Ovary (tissue), 9 donors: ENCODE data around the gene KRTAP9-6. TPM values are rescaled to one million over a fixed set of nuclear protein-coding genes. Genes with fewer than 3 reads are reported as not detected.
"Not testable (repeated sequence)": the region's sequence is repeated elsewhere in the genome, so short reads cannot be mapped to it uniquely, and the experiment has no call there.

ENCODE experiments used
- DNase-seq, 5 donors: peaks; one replicate each; pipeline ENCODE4 v3.0.0-alpha.2; 2019 to 2020
- H3K27ac ChIP-seq, 2 donors: fragments of 200-600 bp; one replicate each; pipeline versions ENCODE4 v1.5.1 to v1.8.0; 2019 to 2022
- H3K27me3 ChIP-seq: fragments of 200-600 bp; one replicate; pipeline ENCODE4 v1.8.0; 2022
- H3K36me3 ChIP-seq: fragments of 200-600 bp; sonication (generic); one replicate; pipeline ENCODE4 v1.5.1; 2019
- H3K4me1 ChIP-seq: one replicate; pipeline ENCODE4 v1.8.1; 2013; ENCODE audit warnings: mild to moderate bottlenecking, moderate library complexity; ENCODE audit not compliant: insufficient read depth
- H3K4me3 ChIP-seq: fragments of 200-600 bp; sonication (generic); one replicate; pipeline ENCODE4 v1.5.1; 2017
- H3K9me3 ChIP-seq, 2 donors: fragments of 200-600 bp in 1 of 2; sonication (generic) in 1 of 2; one replicate each; pipeline versions ENCODE4 v1.5.1 to v1.8.1; 2013 to 2019; ENCODE audit warnings: mild to moderate bottlenecking in 1 of 2, moderate library complexity in 1 of 2
- EP300 ChIP-seq: sonication (generic); formaldehyde crosslinking; IDR thresholded peaks from one replicate; pipeline ENCODE4 v1.6.1; 2017; ENCODE audit warnings: antibody characterized with exemption
- POLR2A ChIP-seq: fragments of 450-650 bp; IDR thresholded peaks from one replicate; pipeline ENCODE4 v1.6.1; 2017; ENCODE audit warnings: antibody characterized with exemption, mild to moderate bottlenecking, moderate library complexity
- WGBS, 3 donors: extraction: QIAGEN DNeasy Blood & Tissue Kit in 1 of 3; methylation state at CpG; one replicate each; pipeline versions ENCODE4 v1.1.5 to v1.1.7; 2013 to 2017; 5-methylcytosine and 5-hydroxymethylcytosine counted together
- intact Hi-C, 4 donors: fragments of 100-400 bp; cut with DNase I; formaldehyde crosslinking; loops; one replicate each; pipeline versions ENCODE4 v1.11.0 to v1.15.1; 2022 to 2023
- polyA plus RNA-seq, 2 donors: library from polyadenylated mRNA; stranded (reverse); fragments of 200-250 nt in 1 of 2; fragments of 350-450 nt in 1 of 2; fragmentation: Illumina TruSeq in 1 of 2; extraction: RNeasy Lipid Tissue Mini Kit (QIAGEN cat#74804) in 1 of 2; gene quantifications; one replicate each; pipeline ENCODE4 v1.2.3, GENCODE V29; 2013 to 2014
- total RNA-seq, 7 donors: library from RNA; depleted of rRNA in 2 of 7; stranded (reverse); fragments of >200 nt in 2 of 7; fragmentation: NEBNext Ultra II Directional in 3 of 7; extraction: Animal tissue kit (Norgen Biotek cat#: 25700) in 3 of 7; gene quantifications; one replicate each; pipeline versions ENCODE4 v1.1.0 to v1.2.4, GENCODE V29; 2016 to 2023
- TF ChIP-seq, protein P1 (sequence below), 3 donors: fragments of 450-650 bp in 2 of 3; fragments of 200-600 bp in 1 of 3; IDR thresholded peaks; one replicate each; pipeline versions ENCODE4 v1.5.1 to v1.8.0; 2016 to 2022; ENCODE audit warnings: antibody characterized with exemption in 3 of 3, mild to moderate bottlenecking in 1 of 3
- donor health status: DM: no; HTN: no; CAD: no; lungs with moderate emphysema.
- donor health status: DM: no; HTN: no; CAD: no.
- donor health status: Bipolar disorder and iron deficiency.
- donor health status: DM: yes; HTN: yes; CAD: no.
- donor health status: DM: no; HTN: no; CAD: no.
- donor health status: DM: yes; HTN: yes; CAD: no.

The KRTAP9-6 gene
- total and polyA plus RNA-seq, 9 donors: not detected

- no peak overlapping the region for H3K27ac ChIP-seq
- no peak for DNase-seq
- no peak for TF ChIP-seq EP300
- TF ChIP-seq, protein P1, sequence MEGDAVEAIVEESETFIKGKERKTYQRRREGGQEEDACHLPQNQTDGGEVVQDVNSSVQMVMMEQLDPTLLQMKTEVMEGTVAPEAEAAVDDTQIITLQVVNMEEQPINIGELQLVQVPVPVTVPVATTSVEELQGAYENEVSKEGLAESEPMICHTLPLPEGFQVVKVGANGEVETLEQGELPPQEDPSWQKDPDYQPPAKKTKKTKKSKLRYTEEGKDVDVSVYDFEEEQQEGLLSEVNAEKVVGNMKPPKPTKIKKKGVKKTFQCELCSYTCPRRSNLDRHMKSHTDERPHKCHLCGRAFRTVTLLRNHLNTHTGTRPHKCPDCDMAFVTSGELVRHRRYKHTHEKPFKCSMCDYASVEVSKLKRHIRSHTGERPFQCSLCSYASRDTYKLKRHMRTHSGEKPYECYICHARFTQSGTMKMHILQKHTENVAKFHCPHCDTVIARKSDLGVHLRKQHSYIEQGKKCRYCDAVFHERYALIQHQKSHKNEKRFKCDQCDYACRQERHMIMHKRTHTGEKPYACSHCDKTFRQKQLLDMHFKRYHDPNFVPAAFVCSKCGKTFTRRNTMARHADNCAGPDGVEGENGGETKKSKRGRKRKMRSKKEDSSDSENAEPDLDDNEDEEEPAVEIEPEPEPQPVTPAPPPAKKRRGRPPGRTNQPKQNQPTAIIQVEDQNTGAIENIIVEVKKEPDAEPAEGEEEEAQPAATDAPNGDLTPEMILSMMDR (IDR thresholded peaks at IDR 0.05): no peak
- no peak for TF ChIP-seq POLR2A
- H3K4me1 ChIP-seq: no peaks in the 10 kb centered on the region
- no peaks in the 10 kb centered on the region for H3K27me3 ChIP-seq
- intact Hi-C loops: no loop called here
- H3K36me3 ChIP-seq: no peaks in the 10 kb centered on the region
- no peaks in the 10 kb centered on the region for H3K9me3 ChIP-seq
- H3K4me3 ChIP-seq: no peak overlapping the region
- WGBS, 3 donors: 75 to 88% (median 75%) methylated on average over 2 of the region's 2 CpGs
Observed at GRCh38 chr17:41263212-41263611, 2.0 kb upstream of the KRTAP9-6 start.

GRCh38 chr17:41264599-41264998 is 579 bp upstream of the KRTAP9-6 start:
- Histone ChIP-seq H3K4me3 (no peak overlapping the region), H3K36me3 (no peaks in the 10 kb centered on the region), H3K27ac (no peak overlapping the region), H3K9me3 (no peaks in the 10 kb centered on the region), H3K4me1 (no peaks in the 10 kb centered on the region), H3K27me3 (no peaks in the 10 kb centered on the region)
- intact Hi-C loops: no loop called here
- no peak for DNase-seq
- TF ChIP-seq EP300: no peak
- TF ChIP-seq POLR2A: no peak
- TF ChIP-seq, protein P1 (IDR thresholded peaks at IDR 0.05): no peak
- WGBS, 3 donors: 74 to 81% (median 76%) methylated on average over 3 of the region's 3 CpGs

DNA sequence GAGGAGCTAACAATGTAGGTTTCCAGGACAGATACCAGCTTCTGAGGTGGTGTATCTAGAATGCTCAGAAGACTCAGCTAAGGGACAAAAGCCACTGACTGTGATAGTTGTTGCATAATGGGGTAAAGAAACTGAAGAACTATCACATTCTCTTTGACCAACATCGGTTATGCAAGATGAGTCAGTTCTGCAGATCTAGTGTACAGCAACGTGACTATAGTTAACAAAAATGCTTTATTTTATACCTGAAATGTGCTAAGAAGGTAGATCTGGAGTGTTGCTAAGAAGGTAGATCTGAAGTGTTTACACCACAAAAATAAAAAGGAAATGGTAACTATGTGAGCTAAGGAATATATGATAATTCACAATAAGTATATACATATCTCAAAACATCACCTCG is 2.5 kb downstream of the KRTAP9-6 start:
- no peaks in the 10 kb centered on the region for H3K4me1 ChIP-seq
- no peaks in the 10 kb centered on the region for H3K27me3 ChIP-seq
- no peak for DNase-seq
- WGBS, 3 donors: 83 to 90% (median 88%) methylated on average over 3 of the region's 3 CpGs
- H3K4me3 ChIP-seq: no peak overlapping the region
- no peaks in the 10 kb centered on the region for H3K36me3 ChIP-seq
- no peak overlapping the region for H3K27ac ChIP-seq
- no peaks in the 10 kb centered on the region for H3K9me3 ChIP-seq
- intact Hi-C loops: no loop called here
- TF ChIP-seq POLR2A (no peak), EP300 (no peak)
- TF ChIP-seq, protein P1 (IDR thresholded peaks at IDR 0.05): no peak

DNA sequence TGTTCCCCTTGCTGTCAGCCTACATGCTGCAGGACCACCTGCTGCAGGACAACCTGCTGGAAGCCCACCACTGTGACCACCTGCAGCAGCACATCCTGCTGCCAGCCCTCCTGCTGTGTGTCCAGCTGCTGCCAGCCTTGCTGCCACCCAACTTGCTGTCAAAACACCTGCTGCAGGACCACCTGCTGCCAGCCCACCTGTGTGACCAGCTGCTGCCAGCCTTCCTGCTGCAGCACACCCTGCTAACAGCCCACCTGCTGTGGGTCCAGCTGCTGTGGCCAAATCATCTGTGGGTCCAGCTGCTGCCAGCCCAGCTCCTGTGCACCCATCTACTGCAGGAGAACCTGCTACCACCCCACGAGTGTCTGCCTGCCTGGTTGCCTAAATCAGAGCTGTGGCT is 6.1 kb downstream of the KRTAP9-6 start:
- DNase-seq, H3K27ac ChIP-seq, H3K4me1 ChIP-seq, intact Hi-C loops, H3K4me3 ChIP-seq, H3K36me3 ChIP-seq, H3K27me3 ChIP-seq, H3K9me3 ChIP-seq: not testable (repeated sequence)
- WGBS, 3 donors: 48 to 57% (median 50%) methylated on average over 1 of the region's 1 CpG

GRCh38 chr17:41271858-41272257 is 6.7 kb downstream of the KRTAP9-6 start:
- Histone ChIP-seq H3K27ac (no peak overlapping the region), H3K27me3 (no peaks in the 10 kb centered on the region), H3K36me3 (no peaks in the 10 kb centered on the region), H3K4me1 (no peaks in the 10 kb centered on the region), H3K9me3 (no peaks in the 10 kb centered on the region), H3K4me3 (no peak overlapping the region)
- intact Hi-C loops: no loop called here
- DNase-seq: no peak
- TF ChIP-seq EP300: no peak
- TF ChIP-seq POLR2A: no peak
- TF ChIP-seq, protein P1 (IDR thresholded peaks at IDR 0.05): no peak
- WGBS, 3 donors: 30 to 67% (median 41%) methylated on average over 1 of the region's 1 CpG

DNA sequence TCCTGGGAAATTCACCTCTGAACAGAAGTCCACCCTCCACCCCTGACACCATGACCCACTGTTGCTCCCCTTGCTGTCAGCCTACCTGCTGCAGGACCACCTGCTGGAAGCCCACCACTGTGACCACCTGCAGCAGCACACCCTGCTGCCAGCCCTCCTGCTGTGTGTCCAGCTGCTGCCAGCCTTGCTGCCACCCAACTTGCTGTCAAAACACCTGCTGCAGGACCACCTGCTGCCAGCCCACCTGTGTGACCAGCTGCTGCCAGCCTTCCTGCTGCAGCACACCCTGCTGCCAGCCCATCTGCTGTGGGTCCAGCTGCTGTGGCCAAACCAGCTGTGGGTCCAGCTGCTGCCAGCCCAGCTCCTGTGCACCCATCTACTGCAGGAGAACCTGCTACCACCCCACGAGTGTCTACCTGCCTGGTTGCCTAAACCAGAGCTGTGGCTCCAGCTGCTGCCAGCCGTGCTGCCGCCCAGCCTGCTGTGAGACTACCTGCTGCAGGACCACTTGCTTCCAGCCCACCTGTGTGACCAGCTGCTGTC is 10.5 kb downstream of the KRTAP9-6 start, which contains the start of gene KRTAP9-7:
KRTAP9-7 (plus strand) TSS at position 51 of the 543 bp plus-strand sequence; CDS start at position 51, 0 bp downstream.
- intact Hi-C loops, DNase-seq, H3K4me1 ChIP-seq, H3K27me3 ChIP-seq, H3K9me3 ChIP-seq, H3K4me3 ChIP-seq, H3K27ac ChIP-seq, H3K36me3 ChIP-seq: not testable (repeated sequence)
- 77 to 96% (median 94%) methylated on average over 3 of the region's 3 CpGs for WGBS, 3 donors
